AG09319 (cell line): Measurements from ENCODE around the gene CPTP.

ENCODE experiments used
- DNase-seq: peaks from one replicate; pipeline ENCODE4 v3.0.0-alpha.2; 2010; ENCODE audit warnings: low read depth; ENCODE audit errors: extremely low read depth
- TF ChIP-seq, protein P1 (sequence below): IDR thresholded peaks from 2 replicates; pipeline ENCODE4 v1.5.1; 2011; ENCODE audit warnings: low read depth, mild to moderate bottlenecking, inconsistent platforms, low read length, moderate library complexity

CPTP gene

DNA sequence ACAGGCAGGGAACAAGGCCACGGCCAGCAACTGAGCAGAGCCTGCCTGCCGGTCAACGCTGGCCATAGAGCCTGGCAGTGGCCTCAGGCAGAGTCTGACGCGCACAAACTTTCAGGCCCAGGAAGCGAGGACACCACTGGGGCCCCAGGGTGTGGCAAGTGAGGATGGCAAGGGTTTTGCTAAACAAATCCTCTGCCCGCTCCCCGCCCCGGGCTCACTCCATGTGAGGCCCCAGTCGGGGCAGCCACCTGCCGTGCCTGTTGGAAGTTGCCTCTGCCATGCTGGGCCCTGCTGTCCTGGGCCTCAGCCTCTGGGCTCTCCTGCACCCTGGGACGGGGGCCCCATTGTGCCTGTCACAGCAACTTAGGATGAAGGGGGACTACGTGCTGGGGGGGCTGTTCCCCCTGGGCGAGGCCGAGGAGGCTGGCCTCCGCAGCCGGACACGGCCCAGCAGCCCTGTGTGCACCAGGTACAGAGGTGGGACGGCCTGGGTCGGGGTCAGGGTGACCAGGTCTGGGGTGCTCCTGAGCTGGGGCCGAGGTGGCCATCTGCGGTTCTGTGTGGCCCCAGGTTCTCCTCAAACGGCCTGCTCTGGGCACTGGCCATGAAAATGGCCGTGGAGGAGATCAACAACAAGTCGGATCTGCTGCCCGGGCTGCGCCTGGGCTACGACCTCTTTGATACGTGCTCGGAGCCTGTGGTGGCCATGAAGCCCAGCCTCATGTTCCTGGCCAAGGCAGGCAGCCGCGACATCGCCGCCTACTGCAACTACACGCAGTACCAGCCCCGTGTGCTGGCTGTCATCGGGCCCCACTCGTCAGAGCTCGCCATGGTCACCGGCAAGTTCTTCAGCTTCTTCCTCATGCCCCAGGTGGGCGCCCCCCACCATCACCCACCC, 6.7 kb downstream of the CPTP start, which contains the start of gene TAS1R3:
Gene TAS1R3 (plus strand): TSS at position 213 of the 898 bp plus-strand sequence. CDS start 66 bp downstream, at position 279.
- TF ChIP-seq, protein P1, sequence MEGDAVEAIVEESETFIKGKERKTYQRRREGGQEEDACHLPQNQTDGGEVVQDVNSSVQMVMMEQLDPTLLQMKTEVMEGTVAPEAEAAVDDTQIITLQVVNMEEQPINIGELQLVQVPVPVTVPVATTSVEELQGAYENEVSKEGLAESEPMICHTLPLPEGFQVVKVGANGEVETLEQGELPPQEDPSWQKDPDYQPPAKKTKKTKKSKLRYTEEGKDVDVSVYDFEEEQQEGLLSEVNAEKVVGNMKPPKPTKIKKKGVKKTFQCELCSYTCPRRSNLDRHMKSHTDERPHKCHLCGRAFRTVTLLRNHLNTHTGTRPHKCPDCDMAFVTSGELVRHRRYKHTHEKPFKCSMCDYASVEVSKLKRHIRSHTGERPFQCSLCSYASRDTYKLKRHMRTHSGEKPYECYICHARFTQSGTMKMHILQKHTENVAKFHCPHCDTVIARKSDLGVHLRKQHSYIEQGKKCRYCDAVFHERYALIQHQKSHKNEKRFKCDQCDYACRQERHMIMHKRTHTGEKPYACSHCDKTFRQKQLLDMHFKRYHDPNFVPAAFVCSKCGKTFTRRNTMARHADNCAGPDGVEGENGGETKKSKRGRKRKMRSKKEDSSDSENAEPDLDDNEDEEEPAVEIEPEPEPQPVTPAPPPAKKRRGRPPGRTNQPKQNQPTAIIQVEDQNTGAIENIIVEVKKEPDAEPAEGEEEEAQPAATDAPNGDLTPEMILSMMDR: no peak
- no peak for DNase-seq

DNA sequence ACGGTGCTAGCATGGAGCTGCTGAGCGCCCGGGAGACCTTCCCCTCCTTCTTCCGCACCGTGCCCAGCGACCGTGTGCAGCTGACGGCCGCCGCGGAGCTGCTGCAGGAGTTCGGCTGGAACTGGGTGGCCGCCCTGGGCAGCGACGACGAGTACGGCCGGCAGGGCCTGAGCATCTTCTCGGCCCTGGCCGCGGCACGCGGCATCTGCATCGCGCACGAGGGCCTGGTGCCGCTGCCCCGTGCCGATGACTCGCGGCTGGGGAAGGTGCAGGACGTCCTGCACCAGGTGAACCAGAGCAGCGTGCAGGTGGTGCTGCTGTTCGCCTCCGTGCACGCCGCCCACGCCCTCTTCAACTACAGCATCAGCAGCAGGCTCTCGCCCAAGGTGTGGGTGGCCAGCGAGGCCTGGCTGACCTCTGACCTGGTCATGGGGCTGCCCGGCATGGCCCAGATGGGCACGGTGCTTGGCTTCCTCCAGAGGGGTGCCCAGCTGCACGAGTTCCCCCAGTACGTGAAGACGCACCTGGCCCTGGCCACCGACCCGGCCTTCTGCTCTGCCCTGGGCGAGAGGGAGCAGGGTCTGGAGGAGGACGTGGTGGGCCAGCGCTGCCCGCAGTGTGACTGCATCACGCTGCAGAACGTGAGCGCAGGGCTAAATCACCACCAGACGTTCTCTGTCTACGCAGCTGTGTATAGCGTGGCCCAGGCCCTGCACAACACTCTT, 7.6 kb downstream of the CPTP start:
- TF ChIP-seq, protein P1: no peak
- no peak for DNase-seq

DNA sequence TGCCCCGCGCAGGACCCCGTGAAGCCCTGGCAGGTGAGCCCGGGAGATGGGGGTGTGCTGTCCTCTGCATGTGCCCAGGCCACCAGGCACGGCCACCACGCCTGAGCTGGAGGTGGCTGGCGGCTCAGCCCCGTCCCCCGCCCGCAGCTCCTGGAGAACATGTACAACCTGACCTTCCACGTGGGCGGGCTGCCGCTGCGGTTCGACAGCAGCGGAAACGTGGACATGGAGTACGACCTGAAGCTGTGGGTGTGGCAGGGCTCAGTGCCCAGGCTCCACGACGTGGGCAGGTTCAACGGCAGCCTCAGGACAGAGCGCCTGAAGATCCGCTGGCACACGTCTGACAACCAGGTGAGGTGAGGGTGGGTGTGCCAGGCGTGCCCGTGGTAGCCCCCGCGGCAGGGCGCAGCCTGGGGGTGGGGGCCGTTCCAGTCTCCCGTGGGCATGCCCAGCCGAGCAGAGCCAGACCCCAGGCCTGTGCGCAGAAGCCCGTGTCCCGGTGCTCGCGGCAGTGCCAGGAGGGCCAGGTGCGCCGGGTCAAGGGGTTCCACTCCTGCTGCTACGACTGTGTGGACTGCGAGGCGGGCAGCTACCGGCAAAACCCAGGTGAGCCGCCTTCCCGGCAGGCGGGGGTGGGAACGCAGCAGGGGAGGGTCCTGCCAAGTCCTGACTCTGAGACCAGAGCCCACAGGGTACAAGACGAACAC, 8.3 kb downstream of the CPTP start:
- DNase-seq: no peak
- TF ChIP-seq, protein P1: no peak

- no peak for DNase-seq
- TF ChIP-seq, protein P1: no peak
Observed at GRCh38 chr1:1333551-1334241, 9.1 kb downstream of the CPTP start.

GRCh38 chr1:1334835-1335234, 10.2 kb downstream of the CPTP start:
- TF ChIP-seq, protein P1: no peak
- no peak for DNase-seq

GRCh38 chr1:1335283-1335682, 10.7 kb downstream of the CPTP start:
- no peak for DNase-seq
- TF ChIP-seq, protein P1: no peak
